ENCODE measurements around the gene EEF1AKMT3. TPM values are rescaled to one million over a fixed set of nuclear protein-coding genes. Genes with fewer than 3 reads are reported as not detected.

Gene EEF1AKMT3
- total RNA-seq, 2 donors from 2014 or later, result 7.9 to 9.3 TPM

DNA sequence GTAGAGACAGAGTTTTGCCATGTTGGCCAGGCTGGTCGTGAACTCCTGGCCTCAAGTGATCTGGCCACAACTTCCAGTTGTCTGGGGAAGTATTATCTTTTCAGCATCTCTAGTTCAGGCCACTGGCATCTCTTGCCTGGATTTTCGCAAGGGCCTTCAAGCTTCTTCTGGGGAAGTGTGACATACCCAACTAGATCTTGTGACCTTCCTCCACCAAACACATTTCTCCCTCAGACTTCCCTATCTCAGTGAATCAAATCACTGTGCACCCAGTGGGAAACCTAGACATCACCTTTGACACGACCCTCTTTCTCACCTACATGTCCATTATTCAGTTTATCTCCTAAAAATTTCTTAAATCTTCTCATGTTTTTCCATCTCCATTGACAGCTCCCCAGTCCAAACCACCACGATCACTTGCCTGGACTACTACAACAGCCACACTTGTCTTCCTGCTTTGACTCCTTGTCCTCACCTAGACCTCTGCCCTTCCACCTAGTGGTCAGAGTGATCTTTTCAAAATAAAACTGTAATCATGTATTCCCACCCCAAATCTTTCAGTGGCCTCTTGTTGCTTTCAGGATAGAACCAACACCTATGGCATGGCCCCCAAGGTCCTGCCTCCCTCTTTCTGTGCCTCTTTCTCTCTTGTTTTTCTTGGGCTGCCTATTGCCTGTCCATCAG lies 3.3 kb downstream of the EEF1AKMT3 start:
- intact Hi-C loops (cut with DNase I), result no loop called here

DNA sequence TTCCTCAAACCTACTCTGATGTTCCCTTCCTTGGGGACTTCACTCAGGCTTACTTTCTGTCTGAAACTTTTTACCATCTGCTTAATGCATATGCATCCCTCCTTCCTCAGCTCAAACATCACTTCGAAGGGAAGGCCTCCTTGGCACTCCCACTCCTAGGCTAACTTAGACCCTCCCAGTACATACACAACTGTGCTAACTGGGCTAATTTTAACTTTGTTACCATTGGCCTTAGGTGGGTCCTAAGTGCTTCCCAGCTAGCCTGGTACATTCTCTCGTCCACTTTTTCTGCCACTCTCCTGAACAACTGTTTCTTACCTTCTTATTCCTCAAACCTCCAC lies 3.8 kb downstream of the EEF1AKMT3 start:
- DNase-seq (ENCODE audit: low spot score), result no peak
- intact Hi-C loops (cut with DNase I), result no loop called here

More for the DNA sequence above, 3.3 kb downstream of the EEF1AKMT3 start:
- no peak for DNase-seq (ENCODE audit: low spot score)

DNA sequence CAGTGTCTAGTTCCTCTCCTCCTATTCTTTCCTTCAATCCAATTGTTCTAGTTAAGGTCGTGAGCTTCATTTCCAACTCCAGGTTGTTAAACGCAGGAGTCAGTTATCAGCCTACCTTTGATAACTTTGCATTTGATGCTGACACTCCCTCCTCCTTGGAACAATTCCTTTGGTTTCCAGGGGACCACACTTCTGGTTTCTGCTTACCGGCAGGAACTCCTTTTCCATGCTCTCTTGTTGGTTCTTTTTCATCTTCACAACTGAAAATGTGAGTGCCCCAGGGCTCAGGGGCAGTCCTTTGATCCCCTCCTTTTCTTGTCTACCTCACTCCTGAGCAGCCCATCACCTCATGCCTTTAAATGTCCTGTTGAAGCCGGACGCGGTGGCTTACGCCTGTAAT lies 5.0 kb downstream of the EEF1AKMT3 start:
- intact Hi-C loops (cut with DNase I), result no loop called here
- no peak for DNase-seq (ENCODE audit: low spot score)

DNA sequence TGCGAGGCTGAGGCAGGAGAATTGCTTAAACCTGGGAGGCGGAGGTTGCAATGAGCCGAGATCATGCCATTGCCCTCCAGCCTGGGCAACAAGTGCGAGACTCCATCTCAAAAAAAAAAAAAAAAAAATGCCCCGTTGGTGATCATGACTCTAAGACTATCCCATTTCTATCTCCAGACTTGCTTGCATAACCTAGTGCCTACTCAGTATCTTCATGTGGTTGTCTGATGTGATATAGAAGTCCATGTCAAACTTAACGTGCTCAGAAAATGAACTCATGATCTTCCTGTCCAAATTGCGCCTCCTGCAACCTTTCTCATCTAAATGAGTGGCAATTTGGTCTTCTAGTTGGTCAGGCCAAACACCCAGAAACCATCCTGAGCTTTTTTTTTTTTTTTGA lies 5.5 kb downstream of the EEF1AKMT3 start:
- no peak for DNase-seq (ENCODE audit: low spot score)
- intact Hi-C loops (cut with DNase I), result no loop called here

DNA sequence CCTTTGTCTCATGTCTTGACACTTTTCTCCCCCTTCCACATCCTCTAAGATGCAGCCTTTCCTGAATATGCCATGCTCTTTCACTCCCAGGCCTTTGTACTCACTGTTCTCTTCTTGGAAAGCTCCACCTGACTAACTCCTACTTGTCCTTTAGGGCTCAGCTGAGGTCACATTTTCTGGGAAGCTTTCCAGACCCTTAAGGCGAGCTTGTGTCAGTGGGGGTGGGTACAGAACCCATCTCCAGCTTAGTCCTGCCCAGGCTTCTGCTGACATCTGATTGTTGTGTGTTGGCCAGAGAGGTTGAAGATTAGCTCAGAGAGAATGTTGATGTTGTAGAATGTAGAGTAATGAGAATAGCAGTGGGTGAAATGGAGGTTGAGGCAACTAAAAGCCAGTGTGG lies 7.3 kb downstream of the EEF1AKMT3 start:
- DNase-seq (ENCODE audit: low spot score), result no peak
- intact Hi-C loops (cut with DNase I), result no loop called here

DNA sequence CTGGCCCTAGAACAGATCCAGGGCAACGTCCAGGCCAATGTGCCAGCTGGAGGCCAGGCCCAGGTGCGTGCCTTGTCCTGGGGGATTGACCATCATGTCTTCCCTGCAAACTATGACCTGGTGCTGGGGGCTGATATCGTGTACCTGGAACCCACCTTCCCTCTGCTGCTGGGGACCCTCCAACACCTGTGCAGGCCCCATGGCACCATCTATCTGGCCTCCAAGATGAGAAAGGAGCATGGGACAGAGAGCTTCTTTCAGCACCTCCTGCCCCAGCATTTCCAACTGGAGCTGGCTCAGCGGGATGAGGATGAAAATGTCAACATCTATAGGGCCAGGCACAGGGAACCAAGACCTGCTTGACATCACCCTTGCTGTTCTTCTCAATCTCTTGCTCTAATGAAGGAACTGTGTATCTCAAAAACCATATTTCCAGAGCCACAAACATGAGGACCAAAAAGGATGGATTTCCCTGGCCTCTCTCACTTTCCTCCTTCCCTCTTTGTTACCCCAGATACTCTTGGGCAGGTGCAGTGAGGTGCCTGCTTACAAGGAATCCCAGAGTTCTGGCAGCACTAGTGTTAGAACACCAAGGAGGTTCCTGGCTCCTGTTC lies 8.0 kb downstream of the EEF1AKMT3 start:
- intact Hi-C loops (cut with DNase I), result no loop called here
- DNase-seq (ENCODE audit: low spot score), result no peak

DNA sequence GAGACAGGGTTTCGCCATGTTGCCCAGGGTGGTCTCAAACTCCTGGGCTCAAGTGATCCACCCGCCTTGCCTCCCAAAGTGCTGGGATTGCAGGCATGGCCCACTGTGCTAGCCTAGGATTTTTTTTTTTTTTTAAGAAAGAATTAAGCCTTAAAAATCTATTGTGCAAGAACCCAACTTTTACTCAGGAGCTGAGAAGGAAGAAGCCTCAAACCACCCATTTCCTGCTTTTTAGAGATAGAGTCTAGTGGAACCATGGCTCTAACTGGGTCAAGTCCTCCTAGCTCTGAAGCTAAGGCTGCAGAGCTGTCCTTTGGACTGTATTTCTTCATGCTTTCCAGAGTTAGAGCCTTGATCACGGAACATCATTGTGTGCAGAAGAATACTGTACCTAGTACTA lies 8.8 kb downstream of the EEF1AKMT3 start:
- DNase-seq (ENCODE audit: low spot score), result no peak
- intact Hi-C loops (cut with DNase I), result no loop called here

DNA sequence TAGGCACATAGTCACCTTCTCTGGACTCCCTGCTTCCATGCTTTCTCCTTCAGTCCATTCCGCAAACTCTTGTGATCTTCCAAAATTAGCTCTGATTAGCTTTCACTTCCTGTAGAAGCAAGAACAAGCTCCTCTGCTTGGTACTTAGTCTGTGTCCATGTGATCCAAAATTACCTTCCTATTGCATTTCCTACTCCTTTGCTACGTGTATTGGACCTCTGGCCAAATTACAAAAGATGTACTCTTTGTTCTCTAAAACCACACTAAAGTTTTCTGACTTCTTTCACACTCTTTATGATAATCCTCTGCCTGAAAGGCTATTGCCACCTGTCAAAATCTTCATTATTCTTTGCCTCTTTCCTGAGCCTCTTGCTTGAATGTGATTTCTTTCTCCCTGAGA lies 9.4 kb downstream of the EEF1AKMT3 start:
- DNase-seq (ENCODE audit: low spot score), result no peak
- intact Hi-C loops (cut with DNase I), result no loop called here

DNA sequence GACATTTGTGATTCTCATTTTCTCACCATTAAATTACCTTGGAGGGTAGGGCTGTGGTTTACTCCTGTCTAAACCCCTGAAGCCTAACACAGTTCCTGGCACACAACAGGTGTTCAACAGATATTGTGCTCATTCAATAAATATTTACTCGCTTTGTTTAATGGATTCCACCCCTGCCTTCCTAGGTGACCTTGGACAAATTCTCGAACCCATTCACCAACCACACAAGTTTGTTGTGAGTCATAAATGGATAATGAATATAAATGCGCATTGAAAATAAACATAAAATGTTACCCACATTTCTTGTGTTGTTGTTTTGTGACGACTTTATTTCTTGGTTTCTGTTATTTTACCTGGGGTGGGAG lies 9.8 kb downstream of the EEF1AKMT3 start:
- intact Hi-C loops (cut with DNase I), result no loop called here
- DNase-seq (ENCODE audit: low spot score), result no peak

DNA sequence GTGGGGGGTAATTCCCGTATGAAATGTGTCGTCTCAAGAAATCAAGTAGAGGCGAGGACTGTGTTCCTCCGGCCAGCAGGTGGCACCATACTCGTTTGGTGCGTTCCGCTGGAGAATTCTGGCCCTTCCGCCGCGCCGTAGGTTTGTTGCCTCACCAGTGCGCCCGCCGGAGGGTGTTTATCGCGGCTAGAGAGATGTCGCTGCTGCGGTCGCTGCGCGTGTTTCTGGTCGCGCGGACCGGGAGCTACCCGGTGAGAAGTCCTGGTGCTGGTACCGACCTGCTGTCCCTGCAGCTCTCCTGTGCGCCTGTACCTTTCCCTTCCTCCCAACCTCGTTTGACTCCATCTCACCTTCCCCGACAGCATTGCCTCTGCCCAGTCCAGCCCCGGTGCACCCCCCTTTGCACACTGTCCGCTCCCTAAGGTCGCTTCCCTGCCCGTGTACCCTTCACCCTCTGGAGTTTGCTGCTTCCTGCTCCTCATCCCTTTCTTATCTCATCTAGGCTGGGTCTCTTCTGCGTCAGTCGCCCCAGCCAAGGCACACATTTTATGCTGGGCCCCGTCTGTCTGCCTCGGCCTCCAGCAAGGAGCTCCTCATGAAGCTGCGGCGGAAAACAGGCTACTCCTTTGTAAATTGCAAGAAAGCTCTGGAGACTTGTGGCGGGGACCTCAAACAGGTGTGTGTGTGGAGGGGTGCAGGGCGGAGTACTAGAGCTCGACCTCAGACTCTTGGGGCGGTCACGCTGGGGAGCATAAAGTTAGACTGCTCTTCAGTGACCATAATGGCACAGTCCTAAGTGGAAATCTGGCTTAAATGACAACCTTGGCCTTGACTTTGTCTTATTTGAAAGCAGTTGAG lies 10.4 kb downstream of the EEF1AKMT3 start, which contains the start of gene TSFM:
TSS of gene TSFM (plus strand) at position 180 of the 858 bp plus-strand sequence. CDS start at position 195, 15 bp downstream.
- intact Hi-C loops (cut with DNase I), result no loop called here

DNA sequence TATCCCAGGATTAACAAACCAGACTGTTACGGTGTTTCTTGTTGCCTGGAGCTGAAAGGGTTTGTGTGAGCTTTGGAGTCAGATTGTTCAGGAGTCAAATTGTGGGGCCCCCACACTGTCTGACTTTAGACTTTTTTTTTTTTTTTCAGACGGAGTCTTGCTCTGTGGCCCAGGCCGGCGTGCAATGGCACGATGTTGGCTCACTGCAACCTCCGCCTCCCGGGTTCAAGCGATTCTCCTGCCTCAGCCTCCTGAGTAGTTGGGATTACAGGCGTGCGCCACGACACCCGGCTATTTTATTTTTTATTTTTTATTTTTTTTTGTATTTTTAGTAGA lies 11.0 kb downstream of the EEF1AKMT3 start:
- no peak for DNase-seq (ENCODE audit: low spot score)
- intact Hi-C loops (cut with DNase I), result no loop called here

More for the DNA sequence above, 10.4 kb downstream of the EEF1AKMT3 start, which contains the start of gene TSFM:
- peak; percentile 99 for DNase-seq (ENCODE audit: low spot score)

DNA sequence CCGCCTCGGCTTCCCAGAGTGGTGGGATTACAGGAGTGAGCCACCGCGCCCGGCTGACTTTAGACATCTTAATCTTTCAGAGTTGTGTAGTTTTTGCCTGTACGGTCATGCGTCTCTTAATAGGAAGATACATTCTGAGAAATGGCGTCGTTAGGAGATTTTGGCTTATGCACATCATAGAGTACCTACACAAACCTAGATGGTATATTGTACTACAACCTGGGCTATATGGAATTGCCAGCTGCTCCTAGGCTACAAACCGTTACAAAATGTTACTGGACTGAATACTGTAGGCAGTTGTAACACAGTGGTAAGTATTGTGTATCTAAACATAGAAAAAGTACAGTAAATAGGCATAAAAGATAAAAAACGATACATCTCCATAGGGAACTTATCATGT lies 11.4 kb downstream of the EEF1AKMT3 start:
- DNase-seq (ENCODE audit: low spot score), result no peak
- intact Hi-C loops (cut with DNase I), result no loop called here

DNA sequence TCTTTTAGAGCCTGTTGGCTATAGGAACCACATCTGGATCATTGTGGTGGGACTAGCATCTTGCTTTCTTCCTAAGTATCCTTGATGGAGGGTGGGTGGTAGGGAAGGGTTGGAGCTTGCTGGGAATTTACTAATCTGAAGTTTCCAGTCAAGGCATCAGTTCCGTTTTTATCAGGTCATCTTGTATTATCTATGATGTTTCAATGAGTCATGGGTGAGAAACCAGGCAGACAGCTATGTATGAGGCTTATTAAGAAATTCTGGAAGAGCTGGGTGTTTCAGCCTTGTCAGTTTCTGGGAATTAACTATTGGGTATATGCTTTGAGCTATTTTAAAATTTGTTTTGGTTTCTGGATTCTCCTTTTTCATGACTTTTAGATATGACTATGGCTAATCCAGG lies 21.5 kb downstream of the EEF1AKMT3 start:
- DNase-seq (ENCODE audit: low spot score), result no peak
- intact Hi-C loops (cut with DNase I), result no loop called here

DNA sequence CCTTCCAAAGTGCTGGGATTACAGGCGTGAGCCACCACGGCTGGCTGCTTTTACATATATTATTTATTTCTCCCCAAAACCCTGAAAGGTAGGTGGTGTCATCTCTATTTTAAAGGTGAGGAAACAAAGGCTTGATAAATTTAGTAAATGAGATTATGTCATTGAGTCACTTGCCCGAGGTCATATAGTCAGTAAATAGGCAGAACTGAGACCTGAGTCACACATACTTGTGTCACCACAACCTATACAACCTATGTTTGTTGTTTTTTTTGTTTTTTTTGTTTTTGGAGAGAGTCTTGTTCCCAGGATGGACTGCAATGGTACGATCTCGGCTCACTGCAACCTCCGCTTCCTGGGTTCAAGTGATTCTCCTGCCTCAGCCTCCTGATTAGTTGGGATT lies 22.9 kb downstream of the EEF1AKMT3 start:
- intact Hi-C loops (cut with DNase I), result no loop called here

DNA sequence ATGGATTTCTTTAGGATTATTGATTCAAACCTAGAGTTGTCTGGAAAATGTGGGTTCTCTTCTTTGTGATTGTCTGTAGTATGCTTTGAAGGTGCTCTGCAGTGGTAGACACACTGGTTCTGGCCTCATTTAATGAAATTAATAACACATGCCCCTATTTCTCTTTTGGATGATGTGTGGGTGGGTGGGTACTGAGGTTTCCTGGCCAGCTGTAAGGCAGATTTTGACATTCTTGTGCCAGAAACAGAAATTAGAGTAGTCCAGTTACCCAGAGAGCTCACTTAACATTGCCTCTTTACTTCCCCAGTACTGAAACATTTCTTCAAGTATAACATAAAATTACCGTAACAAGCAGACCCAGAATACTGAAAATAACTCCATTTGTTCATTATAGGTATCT lies 24.6 kb downstream of the EEF1AKMT3 start:
- no peak for DNase-seq (ENCODE audit: low spot score)
- intact Hi-C loops (cut with DNase I), result no loop called here

More for the DNA sequence above, 22.9 kb downstream of the EEF1AKMT3 start:
- DNase-seq (ENCODE audit: low spot score), result no peak

DNA sequence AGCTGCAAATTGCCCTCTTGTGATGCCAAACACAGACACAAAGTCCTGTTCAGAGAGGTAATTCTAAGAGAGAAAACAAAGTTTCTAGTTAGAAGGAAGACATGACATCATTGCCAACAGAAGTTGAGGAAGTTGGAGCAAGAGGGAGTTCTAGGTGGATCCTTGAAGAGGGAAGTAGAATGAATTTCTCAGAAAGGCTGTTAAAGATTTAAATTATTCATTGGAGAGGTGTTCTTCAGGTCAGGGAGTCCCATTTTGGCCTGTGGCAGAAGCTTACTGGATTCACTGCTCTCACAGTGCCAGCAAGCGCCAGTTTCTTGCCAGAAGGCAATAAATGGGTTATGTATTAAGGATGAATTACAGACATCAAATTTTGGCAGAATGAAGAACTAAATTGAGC lies 25.5 kb downstream of the EEF1AKMT3 start:
- intact Hi-C loops (cut with DNase I), result no loop called here

DNA sequence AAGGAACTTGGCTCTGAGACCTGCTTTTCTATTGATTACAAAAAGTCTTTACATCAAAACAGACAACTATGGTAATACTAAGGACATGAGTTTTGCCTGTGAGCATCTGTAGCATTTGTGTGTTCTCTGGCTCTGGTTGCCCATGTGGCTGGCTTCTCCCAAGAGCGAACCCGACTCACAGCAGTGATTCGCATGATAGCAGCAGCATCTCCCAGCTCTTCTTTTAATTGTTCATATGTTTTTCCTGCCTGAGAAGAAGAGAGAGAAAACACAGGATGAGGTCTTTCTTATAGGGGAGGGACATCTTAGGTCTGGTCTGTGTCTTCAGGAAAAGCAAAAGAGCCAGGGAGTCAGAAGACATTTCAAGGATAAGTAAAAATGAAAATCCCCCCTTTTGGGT lies 28.6 kb downstream of the EEF1AKMT3 start:
- intact Hi-C loops (cut with DNase I), result no loop called here
- DNase-seq (ENCODE audit: low spot score), result no peak

More for the DNA sequence above, 25.5 kb downstream of the EEF1AKMT3 start:
- no peak for DNase-seq (ENCODE audit: low spot score)

DNA sequence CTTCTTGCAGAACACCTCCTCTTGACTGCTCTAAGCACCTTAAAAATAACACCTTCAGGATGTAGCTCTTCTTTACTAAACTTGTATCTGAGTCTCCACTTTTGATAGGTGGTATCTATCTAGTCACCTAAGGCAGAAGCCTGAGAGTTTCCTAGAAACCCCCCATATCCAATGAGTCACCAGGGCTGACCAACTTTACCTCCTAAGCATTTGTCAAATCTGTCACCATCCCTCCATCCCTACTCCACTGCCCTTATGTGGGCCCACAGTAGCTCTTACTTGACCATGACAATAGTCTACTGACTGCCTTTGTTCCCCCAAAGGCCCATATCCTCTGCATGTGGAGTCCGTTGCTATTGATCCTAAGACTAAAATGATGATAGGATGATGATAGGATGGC lies 30.2 kb downstream of the EEF1AKMT3 start:
- DNase-seq (ENCODE audit: low spot score), result no peak
- intact Hi-C loops (cut with DNase I), result no loop called here

DNA sequence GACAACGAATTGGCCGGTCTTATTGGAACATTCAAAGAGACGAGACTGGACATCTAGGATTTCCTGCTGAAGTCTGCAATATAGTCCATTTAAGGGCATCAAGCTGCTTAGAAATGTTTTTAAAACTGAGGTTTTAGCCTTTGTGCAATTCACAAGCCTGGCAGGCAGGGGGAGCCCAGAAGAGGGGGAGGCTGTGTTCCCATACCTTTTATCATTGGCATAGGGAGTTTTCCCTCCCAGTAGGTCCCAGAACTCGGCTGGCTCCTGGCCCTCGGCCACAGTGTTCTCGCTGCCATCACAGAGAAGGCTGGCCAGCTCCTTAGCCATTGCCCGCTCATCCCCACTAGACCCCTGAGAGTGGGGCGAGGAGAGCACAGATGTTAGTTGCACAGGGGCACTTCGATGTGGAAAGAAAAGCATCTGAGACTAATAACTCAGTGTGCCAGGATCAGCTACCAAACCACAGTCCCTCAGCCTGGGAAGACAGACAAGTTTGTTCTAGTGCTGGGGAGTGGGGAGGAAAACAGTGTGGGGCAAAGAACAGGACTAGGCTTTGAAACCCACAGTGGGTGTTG lies 31.0 kb downstream of the EEF1AKMT3 start:
- DNase-seq (ENCODE audit: low spot score), result no peak
- intact Hi-C loops (cut with DNase I), result no loop called here

DNA sequence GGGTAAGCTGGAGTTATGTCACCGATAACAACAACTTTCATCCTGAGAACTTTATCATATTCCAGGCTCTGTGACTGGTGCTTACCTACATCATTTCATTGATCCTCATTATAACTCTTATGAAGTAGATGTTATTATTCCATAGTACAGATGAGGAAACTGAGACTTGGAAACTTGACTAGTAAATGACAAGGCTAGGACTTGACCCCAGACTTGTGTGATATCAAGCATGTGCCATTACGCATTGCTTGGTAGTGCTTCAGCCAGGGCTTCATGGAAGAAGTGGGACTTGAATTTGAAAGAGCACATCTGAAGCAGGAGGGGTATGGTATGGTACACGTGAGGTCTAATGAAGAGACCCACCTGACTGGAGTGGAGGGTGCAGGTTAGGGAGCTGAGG lies 34.3 kb downstream of the EEF1AKMT3 start:
- DNase-seq (ENCODE audit: low spot score), result no peak
- intact Hi-C loops (cut with DNase I), result no loop called here

Measured in posterior vena cava (tissue), 2 donors.